Smooth muscle cell of the coronary artery (primary cell): ENCODE measurements around the gene INTS2. TPM values are rescaled to one million over a fixed set of nuclear protein-coding genes. Genes with fewer than 3 reads are reported as not detected.

Experiments used
- total RNA-seq: library from RNA; depleted of rRNA; stranded (reverse); fragments of >200 nt; gene quantifications from 2 replicates; pipeline ENCODE4 v1.2.3, GENCODE V29; 2014; ENCODE audit warnings: low replicate concordance

The INTS2 gene
- 8.3 and 9.5 TPM in 2 replicates for total RNA-seq

GRCh38 chr17:61927208-61928100, at the start of gene INTS2:
INTS2 (minus strand) TSS chr17:61927982; CDS start chr17:61926644, 1,338 bp downstream.

DNA sequence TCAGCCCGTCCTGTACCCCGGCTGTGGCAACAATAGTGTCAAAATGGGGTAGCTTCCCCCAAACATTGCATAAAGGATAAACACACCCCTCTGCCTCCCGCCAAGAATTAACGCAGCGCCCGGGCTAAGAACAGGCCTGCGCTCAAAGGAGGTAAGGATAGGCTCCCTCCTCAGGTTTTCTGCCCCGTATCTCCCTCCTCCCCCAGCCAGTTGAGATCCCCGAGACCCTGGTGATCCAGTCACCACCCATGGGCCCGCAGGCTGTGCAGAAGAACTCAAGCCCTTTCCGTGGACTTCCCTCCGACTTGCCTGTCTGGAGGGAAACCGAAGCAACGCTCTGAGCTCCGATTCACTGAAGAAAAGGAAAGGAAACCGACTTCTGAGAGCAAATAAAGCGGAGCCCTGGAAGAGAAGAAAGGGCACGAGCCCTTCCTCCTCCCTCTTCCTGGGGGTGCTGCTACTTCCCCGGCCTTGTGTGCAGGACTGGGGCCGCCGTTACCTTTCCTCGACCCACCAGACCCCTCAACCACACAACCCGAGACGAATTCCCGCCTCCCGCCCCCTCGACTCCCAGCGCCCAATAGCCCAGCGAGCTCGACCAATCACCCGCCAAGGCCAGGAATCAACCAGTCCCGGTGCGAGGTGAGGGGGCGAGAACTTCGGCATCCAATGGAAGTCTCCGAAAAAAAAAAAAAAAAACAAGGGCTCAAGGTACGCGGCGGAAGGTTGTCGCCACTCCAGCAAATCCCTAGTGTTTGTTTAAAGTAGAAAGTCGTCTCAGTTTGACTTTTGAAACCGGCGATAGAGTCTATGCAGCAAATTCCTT, 64.6 kb downstream of the INTS2 start, which contains the start of gene BRIP1:
TSS of gene BRIP1 (minus strand) at position 554 of the 826 bp plus-strand sequence. CDS start 1,989 bp downstream, outside the sequence.

Other genes starting within 250 kb of the INTS2 start
- gene BRIP1, start 64.5 kb downstream of the INTS2 start, total RNA-seq = 1.1 and 3.5 TPM in 2 replicates
- 20.1 and 30.5 TPM in 2 replicates for gene MED13, start 137.3 kb upstream of the INTS2 start, total RNA-seq